ENCODE data around the gene UBE2A. TPM values are rescaled to one million over a fixed set of nuclear protein-coding genes. Genes with fewer than 3 reads are reported as not detected.

The UBE2A gene
- total and polyA plus RNA-seq, 4 donors, result 45.4 to 56.7 (median 49.7) TPM

GRCh38 chrX:119622356-119623232 lies 48.2 kb downstream of the UBE2A start:
- H3K27ac ChIP-seq (ENCODE audit: low read depth in 1 of 2, low read length in 2 of 2), result no peak overlapping the region
- WGBS, 2 donors, result 43 to 45% methylated on average over 9 of the region's 9 CpGs
- H3K9me3 ChIP-seq (ENCODE audit: control insufficient read depth, low read length), result no peaks in the 10 kb centered on the region
- ATAC-seq (ENCODE audit: low FRiP score) (no peak), DNase-seq (peak in 1 of 2 donors; percentile 64)
- H3K4me3 ChIP-seq (ENCODE audit: low read length in 2 of 2), result no peak overlapping the region
- H3K4me1 ChIP-seq (ENCODE audit: control insufficient read depth in 1 of 2, insufficient read depth in 2 of 2, low read length in 2 of 2), result no peaks in the 10 kb centered on the region
- H3K36me3 ChIP-seq (ENCODE audit: control insufficient read depth in 1 of 2, insufficient read depth in 2 of 2, low read length in 1 of 2), result no peaks in the 10 kb centered on the region
- H3K27me3 ChIP-seq (ENCODE audit: control insufficient read depth in 1 of 2, insufficient read depth in 2 of 2, low read length in 1 of 2), result no peaks in the 10 kb centered on the region
- intact Hi-C loops (cut with DNase I), result no loop called here

DNA sequence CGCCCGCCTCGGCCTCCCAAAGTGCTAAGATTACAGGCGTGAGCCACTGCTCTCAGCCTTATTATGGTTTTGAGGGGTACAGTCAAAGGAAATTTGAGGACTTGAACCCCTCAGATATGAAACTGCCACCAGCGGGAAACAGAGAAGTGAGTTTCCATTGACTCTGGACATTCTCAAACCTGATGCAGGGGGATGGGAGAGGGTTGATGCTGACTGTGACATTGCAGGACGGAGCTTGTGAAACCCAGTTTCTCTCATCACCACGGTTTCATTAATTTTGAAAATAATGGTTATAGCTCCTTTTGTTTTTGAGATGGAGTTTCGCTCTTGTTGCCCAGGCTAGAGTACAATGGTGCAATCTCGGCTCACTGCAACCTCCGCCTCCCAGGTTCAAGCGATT lies 50.1 kb downstream of the UBE2A start:
- H3K27ac ChIP-seq (ENCODE audit: low read depth in 1 of 2, low read length in 2 of 2), result no peak overlapping the region
- no peaks in the 10 kb centered on the region for H3K36me3 ChIP-seq (ENCODE audit: control insufficient read depth in 1 of 2, insufficient read depth in 2 of 2, low read length in 1 of 2)
- H3K4me1 ChIP-seq (ENCODE audit: control insufficient read depth in 1 of 2, insufficient read depth in 2 of 2, low read length in 2 of 2), result no peaks in the 10 kb centered on the region
- H3K4me3 ChIP-seq (ENCODE audit: low read length in 2 of 2), result no peak overlapping the region
- 92 to 98% methylated on average over 11 of the region's 11 CpGs for WGBS, 2 donors
- DNase-seq (no peak), ATAC-seq (ENCODE audit: low FRiP score) (no peak)
- H3K9me3 ChIP-seq (ENCODE audit: control insufficient read depth, low read length), result no peaks in the 10 kb centered on the region
- intact Hi-C loops (cut with DNase I), result no loop called here
- no peaks in the 10 kb centered on the region for H3K27me3 ChIP-seq (ENCODE audit: control insufficient read depth in 1 of 2, insufficient read depth in 2 of 2, low read length in 1 of 2)

DNA sequence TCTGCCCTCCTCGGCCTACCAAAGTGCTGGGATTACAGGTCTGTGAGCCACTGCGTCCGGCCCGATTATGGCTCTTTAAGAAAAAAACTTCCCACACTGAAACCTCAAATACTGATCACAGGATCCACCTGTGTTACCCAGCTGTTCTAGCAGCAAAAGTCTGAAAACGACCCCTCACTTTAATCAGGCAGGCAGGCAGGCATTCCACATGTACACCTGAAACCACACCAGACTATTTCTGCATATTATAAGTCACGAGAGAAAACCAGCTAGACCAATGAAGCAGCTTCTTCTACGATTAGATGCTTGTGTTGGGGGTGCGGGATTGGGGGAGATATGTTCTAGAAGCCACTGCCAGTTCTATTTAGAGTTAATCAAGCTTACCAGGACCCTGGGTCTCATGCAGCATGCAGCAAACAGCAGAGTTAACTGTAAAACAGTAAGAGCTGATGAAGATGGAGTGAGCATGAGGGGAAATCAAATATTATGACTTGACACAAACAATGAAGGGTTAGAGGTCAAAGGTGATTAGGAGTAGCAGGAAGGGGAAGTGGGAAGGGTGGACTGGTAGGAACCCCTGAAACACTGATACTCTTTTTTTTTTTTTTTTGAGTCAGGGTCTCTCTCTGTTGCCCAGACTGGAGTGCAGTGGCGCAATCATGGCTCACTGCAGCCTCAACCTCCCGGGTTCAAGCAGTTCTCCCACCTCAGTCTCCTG lies 50.7 kb downstream of the UBE2A start:
- intact Hi-C loops (cut with DNase I), result no loop called here
- H3K9me3 ChIP-seq (ENCODE audit: control insufficient read depth, low read length), result no peaks in the 10 kb centered on the region
- H3K36me3 ChIP-seq (ENCODE audit: control insufficient read depth in 1 of 2, insufficient read depth in 2 of 2, low read length in 1 of 2), result no peaks in the 10 kb centered on the region
- no peak overlapping the region for H3K27ac ChIP-seq (ENCODE audit: low read depth in 1 of 2, low read length in 2 of 2)
- 81 to 92% methylated on average over 10 of the region's 10 CpGs for WGBS, 2 donors
- H3K27me3 ChIP-seq (ENCODE audit: control insufficient read depth in 1 of 2, insufficient read depth in 2 of 2, low read length in 1 of 2), result no peaks in the 10 kb centered on the region
- no peaks in the 10 kb centered on the region for H3K4me1 ChIP-seq (ENCODE audit: control insufficient read depth in 1 of 2, insufficient read depth in 2 of 2, low read length in 2 of 2)
- H3K4me3 ChIP-seq (ENCODE audit: low read length in 2 of 2), result no peak overlapping the region
- ATAC-seq (ENCODE audit: low FRiP score), result no peak
- no peak for DNase-seq

GRCh38 chrX:119625843-119626242 lies 51.5 kb downstream of the UBE2A start:
- H3K4me1 ChIP-seq (ENCODE audit: control insufficient read depth in 1 of 2, insufficient read depth in 2 of 2, low read length in 2 of 2), result no peaks in the 10 kb centered on the region
- no peaks in the 10 kb centered on the region for H3K9me3 ChIP-seq (ENCODE audit: control insufficient read depth, low read length)

More at GRCh38 chrX:119625843-119626242, 51.5 kb downstream of the UBE2A start:
- no peak overlapping the region for H3K27ac ChIP-seq (ENCODE audit: low read depth in 1 of 2, low read length in 2 of 2)
- intact Hi-C loops (cut with DNase I), result no loop called here
- H3K27me3 ChIP-seq (ENCODE audit: control insufficient read depth in 1 of 2, insufficient read depth in 2 of 2, low read length in 1 of 2), result no peaks in the 10 kb centered on the region
- ATAC-seq (ENCODE audit: low FRiP score) (no peak), DNase-seq (no peak)
- 73 to 91% methylated on average over 2 of the region's 2 CpGs for WGBS, 2 donors
- H3K36me3 ChIP-seq (ENCODE audit: control insufficient read depth in 1 of 2, insufficient read depth in 2 of 2, low read length in 1 of 2), result no peaks in the 10 kb centered on the region
- H3K4me3 ChIP-seq (ENCODE audit: low read length in 2 of 2), result no peak overlapping the region

Other genes starting within 250 kb of the UBE2A start
- gene SLC25A43, start 175.2 kb upstream of the UBE2A start, total RNA-seq, result 10 to 100 TPM; 11.6 to 13.2 TPM
- 10 to 100 TPM; 10.2 to 14.1 TPM for gene SLC25A43, start 175.2 kb upstream of the UBE2A start, polyA plus RNA-seq
- 100 to 1,000 TPM; 103 to 133 TPM for gene SLC25A5, start 106.1 kb upstream of the UBE2A start, total RNA-seq
- gene SLC25A5, start 106.1 kb upstream of the UBE2A start, polyA plus RNA-seq, result 100 to 1,000 TPM; 155 to 392 TPM
- 10 to 100 TPM; 16.7 to 18.4 TPM for gene STEEP1, start 9.2 kb upstream of the UBE2A start, total RNA-seq
- gene STEEP1, start 9.2 kb upstream of the UBE2A start, polyA plus RNA-seq, result 10 to 100 TPM; 18.1 to 25.9 TPM
- gene NKRF, start 31.9 kb downstream of the UBE2A start, total RNA-seq, result 1 to 10 TPM; 8.4 to 8.9 TPM
- 1 to 10 TPM; 1.5 to 5.3 TPM for gene NKRF, start 31.9 kb downstream of the UBE2A start, polyA plus RNA-seq
- gene SEPTIN6, start 118.6 kb downstream of the UBE2A start, total RNA-seq, result 10 to 100 TPM; 19.0 to 23.7 TPM
- 1 to 10 TPM; 4.5 to 6.4 TPM for gene SEPTIN6, start 118.6 kb downstream of the UBE2A start, polyA plus RNA-seq
- 1 to 10 TPM in 1 of 2 donors, under 1 TPM in 1; 0.45 to 1.3 TPM for gene SOWAHD, start 184.0 kb downstream of the UBE2A start, total RNA-seq
- under 1 TPM in 1 of 2 donors, not detected in 1; 0.15 TPM for gene SOWAHD, start 184.0 kb downstream of the UBE2A start, polyA plus RNA-seq
- 1,000 to 10,000 TPM; 1,166 to 1,184 TPM for gene RPL39, start 217.1 kb downstream of the UBE2A start, total RNA-seq
- 1,000 to 10,000 TPM; 4,457 to 9,358 TPM for gene RPL39, start 217.1 kb downstream of the UBE2A start, polyA plus RNA-seq

Measured in aorta (tissue), 5 donors.